Fibroblast of the aortic adventitia (primary cell): ENCODE measurements around the gene GYS1. TPM values are rescaled to one million over a fixed set of nuclear protein-coding genes. Genes with fewer than 3 reads are reported as not detected.

Source experiments
- DNase-seq: peaks from one replicate; pipeline ENCODE4 v3.0.0-alpha.2; 2010; ENCODE audit warnings: low read depth
- H3K4me3 ChIP-seq: 2 replicates; pipeline ENCODE4 v1.5.1; 2011; ENCODE audit warnings: low read depth, mild to moderate bottlenecking, control low read depth, low read length, moderate library complexity
- CTCF ChIP-seq: IDR thresholded peaks from 2 replicates; pipeline ENCODE4 v1.5.1; 2011; ENCODE audit warnings: mild to moderate bottlenecking, low read length, control low read depth, inconsistent platforms; ENCODE audit not compliant: insufficient read depth
- total RNA-seq: library from RNA; depleted of rRNA; stranded (reverse); fragments of >200 nt; gene quantifications from 2 replicates; pipeline ENCODE4 v1.2.3, GENCODE V29; 2012; ENCODE audit warnings: low replicate concordance

Gene GYS1
- total RNA-seq, 1 donor = 38.6 TPM

GRCh38 chr19:48943081-48943480, 50.0 kb downstream of the GYS1 start:
- no peak for TF ChIP-seq CTCF
- no peak overlapping the region for H3K4me3 ChIP-seq
- no peak for DNase-seq

- H3K4me3 ChIP-seq = no peak overlapping the region
- TF ChIP-seq CTCF = no peak
- DNase-seq = no peak
These were observed 52.2 kb downstream of the GYS1 start for GRCh38 chr19:48940902-48941301.

DNA sequence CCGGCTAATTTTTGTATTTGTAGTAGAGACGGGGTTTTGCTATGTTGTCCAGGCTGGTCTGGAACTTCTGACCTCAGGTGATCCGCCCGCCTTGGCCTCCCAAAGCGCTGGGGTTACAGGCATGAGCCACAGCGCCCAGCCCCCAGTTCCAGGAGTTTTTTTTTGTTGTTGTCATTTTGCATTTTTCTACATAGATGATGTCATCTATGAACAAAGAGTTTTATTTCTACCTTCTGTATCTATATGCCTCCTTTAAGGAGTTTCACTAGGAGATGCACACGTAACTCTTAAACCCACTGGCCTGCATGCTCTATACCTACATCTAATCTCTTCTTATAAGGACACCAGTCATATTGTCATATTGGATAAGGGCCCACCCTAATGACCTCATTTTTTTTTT, 54.9 kb downstream of the GYS1 start:
- no peak for DNase-seq
- no peak for TF ChIP-seq CTCF
- no peak overlapping the region for H3K4me3 ChIP-seq

GRCh38 chr19:48935864-48936263, 57.2 kb downstream of the GYS1 start:
- DNase-seq = no peak
- no peak overlapping the region for H3K4me3 ChIP-seq
- no peak for TF ChIP-seq CTCF

DNA sequence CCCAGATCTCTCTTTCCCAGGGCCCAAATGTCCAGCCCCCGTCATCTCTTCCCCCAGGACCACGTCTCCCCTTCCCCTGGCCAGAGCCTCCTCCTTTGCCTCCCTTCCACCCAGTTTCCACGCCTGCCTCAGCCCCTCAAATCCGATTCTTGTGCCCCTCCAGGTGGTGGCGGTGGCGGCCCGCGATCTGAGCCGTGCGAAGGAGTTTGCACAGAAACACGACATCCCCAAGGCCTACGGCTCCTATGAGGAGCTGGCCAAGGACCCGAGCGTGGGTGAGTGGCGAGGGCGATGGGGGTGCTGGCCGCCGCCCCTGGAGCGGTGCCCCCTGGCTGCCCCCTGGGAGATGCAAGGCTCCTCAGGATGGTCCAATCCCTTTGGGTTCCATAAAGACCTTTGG, 58.3 kb downstream of the GYS1 start:
- no peak overlapping the region for H3K4me3 ChIP-seq
- TF ChIP-seq CTCF = no peak
- DNase-seq = no peak

DNA sequence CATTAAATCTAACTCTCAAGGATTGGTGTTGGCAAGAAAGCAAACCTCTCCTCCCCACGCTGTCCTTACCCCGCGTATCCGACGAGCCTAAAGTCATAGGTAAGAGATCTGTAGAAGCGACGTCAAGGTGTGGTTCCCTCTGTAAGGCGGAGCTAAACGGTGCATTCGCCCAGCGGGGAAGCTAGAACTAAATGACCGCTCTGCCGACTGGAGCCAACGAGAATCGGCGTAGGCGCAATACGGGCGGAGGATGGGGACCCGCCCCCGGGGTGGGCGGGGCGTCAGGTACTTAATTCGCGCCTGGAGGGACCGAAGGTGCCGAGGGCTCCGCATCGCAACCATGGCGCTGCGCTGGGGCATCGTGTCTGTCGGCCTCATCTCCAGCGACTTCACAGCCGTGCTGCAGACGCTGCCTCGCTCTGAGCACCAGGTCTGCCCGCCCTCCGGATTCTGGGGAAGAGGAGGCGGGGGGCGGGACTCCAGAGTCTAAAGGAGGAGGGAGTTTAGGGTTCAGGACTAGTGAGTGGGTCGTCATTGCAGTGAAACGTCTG, 59.7 kb downstream of the GYS1 start, which contains the start of gene DHDH:
DHDH (plus strand) TSS at position 318 of the 551 bp plus-strand sequence; CDS start at position 341, 23 bp downstream.
- no peak for TF ChIP-seq CTCF
- peak; percentile 30 for DNase-seq
- peak within 1 kb of the TSS; percentile 66 for H3K4me3 ChIP-seq
